H1 (cell line): ENCODE measurements around the gene SZT2. TPM values are rescaled to one million over a fixed set of nuclear protein-coding genes. Genes with fewer than 3 reads are reported as not detected.

ENCODE experiments used
- PHF8 ChIP-seq: fragments of 200-600 bp; sonication (generic); conservative IDR thresholded peaks from 2 replicates; pipeline ENCODE4 v1.7.1; 2012; ENCODE audit warnings: low read depth, mild to moderate bottlenecking, inconsistent platforms, low read length, moderate library complexity
- RFX5 ChIP-seq: IDR thresholded peaks from 2 replicates; pipeline ENCODE4 v1.6.1; 2011; ENCODE audit warnings: low read depth, low read length, improper control_type of control experiment, borderline replicate concordance
- TBP ChIP-seq: IDR thresholded peaks from 2 replicates; pipeline ENCODE4 v1.6.1; 2011; ENCODE audit warnings: low read depth, low read length, improper control_type of control experiment
- polyA plus RNA-seq, 7 experiments: library from polyadenylated mRNA; depleted of rRNA in 3 of 7; stranded (reverse) in 5 of 7; unstranded in 2 of 7; fragments of >200 nt in 5 of 7; fragments of 200-250 nt in 2 of 7; gene quantifications; 1 replicate in 5 of 7; 2 replicates in 1 of 7; 4 replicates in 1 of 7; pipeline versions ENCODE4 v1.2.1 to v1.2.3, GENCODE V29; 2011 to 2013; ENCODE audit warnings: missing spikeins in 2 of 7, mixed read lengths in 2 of 7
- total RNA-seq: library from RNA; stranded (reverse); fragmentation: NEBNext Ultra II Directional; extraction: Animal tissue kit (Norgen Biotek cat#: 25700); gene quantifications from 2 replicates; pipeline ENCODE4 v1.2.1, GENCODE V29; 2021

Gene SZT2
- total and polyA plus RNA-seq, 2 of the 8 experiments (the other 6 are each of a cell fraction or from before 2014, with no cell fraction given): 4.7 to 12.9 TPM

- TF ChIP-seq TBP: no peak
- TF ChIP-seq PHF8: no peak
- TF ChIP-seq RFX5: no peak
- TF ChIP-seq, all 59 proteins: peak for 0
Measured at GRCh38 chr1:43423672-43424550, 34.2 kb downstream of the SZT2 start (continued).
